Measurements from ENCODE around the gene RALGAPA2. TPM values are rescaled to one million over a fixed set of nuclear protein-coding genes. Genes with fewer than 3 reads are reported as not detected.

RALGAPA2 gene
- total RNA-seq, 1 experiment from 2014 or later, result 13.4 TPM

- no peaks in the 10 kb centered on the region for H3K9me3 ChIP-seq (ENCODE audit: control insufficient read depth, insufficient read depth, low read depth, low read length)
- CTCF ChIA-PET, result no interaction called here
- H3K27me3 ChIP-seq (ENCODE audit: control insufficient read depth, insufficient read depth, low read length), result no peaks in the 10 kb centered on the region
- intact Hi-C loops (cut with micrococcal nuclease; ENCODE audit: unreplicated experiment), result no loop called here
- POLR2A ChIA-PET, result no interaction called here
- BruUV-seq (replicated peaks), result no TSS peak
- no peaks in the 10 kb centered on the region for H3K36me3 ChIP-seq (ENCODE audit: control insufficient read depth, insufficient read depth, low read length)
- ATAC-seq, result no peak
- in situ Hi-C loops (cut with HindIII; ENCODE audit: low pct_unique_long_range_greater_than_20kb, low sequenced_read_pairs), result no loop called here
- no peaks in the 10 kb centered on the region for H3K4me1 ChIP-seq (ENCODE audit: control insufficient read depth, insufficient read depth, low read length)
- H3K4me3 ChIP-seq (ENCODE audit: low read depth in 2 of 2, low read length in 2 of 2), result no peak overlapping the region
- no peak for DNase-seq (ENCODE audit: low read depth, low spot score)
- no peak overlapping the region for H3K27ac ChIP-seq (ENCODE audit: low read length)
- no peak for TF ChIP-seq SIN3A (IDR thresholded peaks at IDR 0.05; ENCODE audit: borderline replicate concordance, insufficient read depth, low read depth, low read length)
- no peak for TF ChIP-seq TCF7L2 (IDR thresholded peaks at IDR 0.05; ENCODE audit: low read depth, low read length)
- TF ChIP-seq POLR2AphosphoS5 (IDR thresholded peaks at IDR 0.05; ENCODE audit: low read depth, low read length), result no peak
- no peak for TF ChIP-seq CTCF (IDR thresholded peaks at IDR 0.05)
- TF ChIP-seq REST (IDR thresholded peaks at IDR 0.05; ENCODE audit: insufficient read depth in 1 of 2, low read depth in 2 of 2, low read length in 1 of 2), result no peak
These were observed 101.3 kb downstream of the RALGAPA2 start for GRCh38 chr20:20611167-20611566.

DNA sequence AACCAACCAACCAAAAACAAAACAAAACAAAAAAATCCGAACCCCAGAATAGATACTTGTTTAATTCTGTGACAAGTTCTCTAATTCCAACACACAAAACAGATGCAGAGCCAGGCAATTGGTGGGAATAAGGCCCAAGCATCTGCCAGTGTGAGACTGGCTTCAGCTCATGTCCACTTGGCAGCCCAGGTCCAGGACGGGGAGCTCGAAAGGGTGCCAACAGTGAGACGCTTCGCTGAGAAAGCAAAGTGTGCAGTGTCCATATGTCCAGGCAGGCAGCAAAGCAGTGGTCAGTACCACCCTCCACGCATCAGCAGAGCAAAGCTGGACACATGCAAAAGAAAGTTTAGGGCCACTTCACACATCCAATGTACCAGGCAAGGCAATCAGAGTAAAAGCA, 102.9 kb downstream of the RALGAPA2 start:
- POLR2A ChIA-PET, result no interaction called here

More for the DNA sequence above, 102.9 kb downstream of the RALGAPA2 start:
- CTCF ChIA-PET, result no interaction called here
- BruUV-seq (replicated peaks), result no TSS peak
- Histone ChIP-seq H3K36me3 (ENCODE audit: control insufficient read depth, insufficient read depth, low read length) (no peaks in the 10 kb centered on the region), H3K9me3 (ENCODE audit: control insufficient read depth, insufficient read depth, low read depth, low read length) (no peaks in the 10 kb centered on the region), H3K27ac (ENCODE audit: low read length) (no peak overlapping the region), H3K4me1 (ENCODE audit: control insufficient read depth, insufficient read depth, low read length) (no peaks in the 10 kb centered on the region), H3K27me3 (ENCODE audit: control insufficient read depth, insufficient read depth, low read length) (no peaks in the 10 kb centered on the region), H3K4me3 (ENCODE audit: low read depth in 2 of 2, low read length in 2 of 2) (no peak overlapping the region)
- DNase-seq (ENCODE audit: low read depth, low spot score) (no peak), ATAC-seq (no peak)
- in situ Hi-C loops (cut with HindIII; ENCODE audit: low pct_unique_long_range_greater_than_20kb, low sequenced_read_pairs), result no loop called here
- TF ChIP-seq SIN3A (IDR thresholded peaks at IDR 0.05; ENCODE audit: borderline replicate concordance, insufficient read depth, low read depth, low read length) (no peak), CTCF (IDR thresholded peaks at IDR 0.05) (no peak), TCF7L2 (IDR thresholded peaks at IDR 0.05; ENCODE audit: low read depth, low read length) (no peak), POLR2AphosphoS5 (IDR thresholded peaks at IDR 0.05; ENCODE audit: low read depth, low read length) (no peak), REST (IDR thresholded peaks at IDR 0.05; ENCODE audit: insufficient read depth in 1 of 2, low read depth in 2 of 2, low read length in 1 of 2) (no peak)
- intact Hi-C loops (cut with micrococcal nuclease; ENCODE audit: unreplicated experiment), result no loop called here

All from Panc1 (cell line).